Panc1 (cell line): ENCODE results near the gene EIF1.

Source experiments
- CTCF ChIP-seq: fragments of 450-650 bp; IDR thresholded peaks from 2 replicates; pipeline ENCODE4 v1.5.1; 2017; ENCODE audit warnings: mild to moderate bottlenecking
- POLR2AphosphoS5 ChIP-seq: IDR thresholded peaks from 2 replicates; pipeline ENCODE4 v1.6.1; 2012; ENCODE audit warnings: mild to moderate bottlenecking, low read depth, low read length, moderate library complexity
- REST ChIP-seq, 2 experiments: IDR thresholded peaks; 2 replicates each; pipeline ENCODE4 v1.6.1; 2011 to 2012; ENCODE audit warnings: low read depth in 2 of 2, control low read depth in 1 of 2, low read length in 1 of 2, mild to moderate bottlenecking in 1 of 2, moderate library complexity in 1 of 2; ENCODE audit not compliant: insufficient read depth in 1 of 2
- SIN3A ChIP-seq: IDR thresholded peaks from 2 replicates; pipeline ENCODE4 v1.6.1; 2012; ENCODE audit warnings: low read depth, mild to moderate bottlenecking, low read length, moderate library complexity, borderline replicate concordance; ENCODE audit not compliant: insufficient read depth

- no peak for TF ChIP-seq CTCF
- TF ChIP-seq REST (IDR thresholded peaks at IDR 0.05; ENCODE audit: insufficient read depth in 1 of 2, low read depth in 2 of 2, low read length in 1 of 2), result 0 out of 4 replicates have a peak, but pooled peaks of 1 of the 2 experiments have one; percentile 44
- TF ChIP-seq POLR2AphosphoS5, result peak; percentile 97
- peak; percentile 33; the same call in 1 of the 2 replicates for TF ChIP-seq SIN3A
These were observed at the start of gene EIF1 for GRCh38 chr17:41688641-41689496.
